GM12892 (cell line): ENCODE data around the gene NELFB.
A peak's percentile ranks its signal among the peaks of the same experiment; 100 is the strongest.

ENCODE experiments used
- POLR2A ChIP-seq: IDR thresholded peaks from 2 replicates; pipeline ENCODE4 v1.6.1; 2011; ENCODE audit warnings: low read depth, low read length, control low read depth
- POLR2AphosphoS5 ChIP-seq: IDR thresholded peaks from 2 replicates; pipeline ENCODE4 v1.6.1; 2011; ENCODE audit warnings: low read depth, low read length, control low read depth

GRCh38 chr9:137302118-137302448, 47.0 kb downstream of the NELFB start, which contains the start of gene NRARP:
- peak; percentile 90 for TF ChIP-seq POLR2A
- peak; percentile 52; the same call in 1 of the 2 replicates for TF ChIP-seq POLR2AphosphoS5
